GM23338 (cell line): ENCODE results near the gene UQCRC1. TPM values are rescaled to one million over a fixed set of nuclear protein-coding genes. Genes with fewer than 3 reads are reported as not detected.

ENCODE experiments used
- ATAC-seq: fragments of 200-7000 bp; cut with Tn5 transposase; 3 replicates; pipeline ENCODE4 v1.9.1; 2020
- DNase-seq: peaks from one replicate; pipeline ENCODE4 v3.0.0-alpha.2; 2015; ENCODE audit warnings: low spot score
- H2AFZ ChIP-seq: fragments of 200-600 bp; sonication (generic); 2 replicates; pipeline ENCODE4 v1.8.0; 2016; ENCODE audit warnings: antibody characterized with exemption, mild to moderate bottlenecking, moderate library complexity
- H3F3A ChIP-seq: fragments of 200-600 bp; sonication (generic); replicated peaks from 2 replicates; pipeline ENCODE4 v1.8.0; 2017; ENCODE audit warnings: antibody characterized with exemption, mixed run types, low read depth
- H3K27ac ChIP-seq: fragments of 200-600 bp; sonication (generic); 2 replicates; pipeline ENCODE4 v1.6.1; 2016; ENCODE audit warnings: low read depth
- H3K27me3 ChIP-seq: fragments of 200-600 bp; sonication (generic); 2 replicates; pipeline ENCODE4 v1.8.0; 2016; ENCODE audit warnings: mild to moderate bottlenecking, mixed run types, moderate library complexity; ENCODE audit not compliant: insufficient read depth
- H3K36me3 ChIP-seq: fragments of 200-600 bp; sonication (generic); 2 replicates; pipeline ENCODE4 v1.8.0; 2016; ENCODE audit warnings: mild to moderate bottlenecking; ENCODE audit not compliant: insufficient read depth
- H3K4me1 ChIP-seq: fragments of 200-600 bp; sonication (generic); 2 replicates; pipeline ENCODE4 v1.8.0; 2016; ENCODE audit warnings: mild to moderate bottlenecking, moderate library complexity; ENCODE audit not compliant: insufficient read depth
- H3K4me2 ChIP-seq: fragments of 200-600 bp; sonication (generic); 2 replicates; pipeline ENCODE4 v1.7.1; 2017; ENCODE audit warnings: mixed run types
- H3K4me3 ChIP-seq: fragments of 200-600 bp; sonication (generic); 2 replicates; pipeline ENCODE4 v1.6.1; 2016; ENCODE audit warnings: mixed run types
- H3K79me2 ChIP-seq: fragments of 200-600 bp; sonication (generic); replicated peaks from 2 replicates; pipeline ENCODE4 v1.8.0; 2017; ENCODE audit warnings: mild to moderate bottlenecking; ENCODE audit not compliant: insufficient read depth
- H3K9me2 ChIP-seq: fragments of 200-600 bp; sonication (generic); 2 replicates; pipeline ENCODE4 v1.8.0; 2017; ENCODE audit not compliant: insufficient read depth
- H4K20me1 ChIP-seq: fragments of 200-600 bp; sonication (generic); replicated peaks from 2 replicates; pipeline ENCODE4 v1.8.0; 2017; ENCODE audit warnings: mild to moderate bottlenecking; ENCODE audit not compliant: insufficient read depth
- H3K27ac Mint-ChIP-seq: 2 replicates; pipeline ENCODE4 v1.8.0; 2020; ENCODE audit warnings: inconsistent platforms, mild to moderate bottlenecking, moderate library complexity, mixed read lengths
- H3K27me3 Mint-ChIP-seq: 3 replicates; pipeline ENCODE4 v1.8.0; 2022; ENCODE audit warnings: low read depth, mild to moderate bottlenecking, moderate library complexity, mixed read lengths, inconsistent platforms; ENCODE audit not compliant: insufficient read depth, poor library complexity
- H3K36me3 Mint-ChIP-seq: 3 replicates; pipeline ENCODE4 v1.8.0; 2021; ENCODE audit warnings: low read depth, mild to moderate bottlenecking, inconsistent platforms, moderate library complexity, mixed read lengths
- H3K4me1 Mint-ChIP-seq: 3 replicates; pipeline ENCODE4 v1.8.0; 2020; ENCODE audit warnings: mild to moderate bottlenecking, inconsistent platforms, mixed read lengths
- H3K4me3 Mint-ChIP-seq: 3 replicates; pipeline ENCODE4 v1.8.0; 2021; ENCODE audit warnings: moderate library complexity, mild to moderate bottlenecking, inconsistent platforms, mixed read lengths
- H3K9me3 Mint-ChIP-seq: 3 replicates; pipeline ENCODE4 v1.8.0; 2020; ENCODE audit warnings: moderate library complexity, mild to moderate bottlenecking, inconsistent platforms, mixed read lengths
- CREB1 ChIP-seq: fragments of 250-450 bp; sonication (Bioruptor Pico); IDR thresholded peaks from 2 replicates; pipeline ENCODE4 v1.5.0; 2020; ENCODE audit warnings: low read depth, mild to moderate bottlenecking, moderate library complexity
- EZH2phosphoT487 ChIP-seq: fragments of 200-600 bp; sonication (generic); IDR thresholded peaks from one replicate; pipeline ENCODE4 v1.8.1; 2018; ENCODE audit warnings: antibody characterized with exemption; ENCODE audit not compliant: unreplicated experiment
- POLR2AphosphoS5 ChIP-seq: IDR thresholded peaks from 2 replicates; pipeline ENCODE4 v1.6.1; 2016; ENCODE audit warnings: antibody characterized with exemption, low read depth
- STAT1 ChIP-seq: IDR thresholded peaks from one replicate; pipeline ENCODE4 v1.6.1; 2016; ENCODE audit warnings: antibody characterized with exemption; ENCODE audit not compliant: unreplicated experiment
- ZNF114 ChIP-seq: fragments of 250-450 bp; sonication (Bioruptor Pico); IDR thresholded peaks from 2 replicates; pipeline ENCODE4 v1.5.0; 2020; ENCODE audit warnings: mild to moderate bottlenecking, moderate library complexity
- ZNF331 ChIP-seq: fragments of 250-450 bp; sonication (Bioruptor Pico); IDR thresholded peaks from 2 replicates; pipeline ENCODE4 v1.5.0; 2020; ENCODE audit warnings: low read depth, mild to moderate bottlenecking, moderate library complexity
- polyA plus RNA-seq: library from polyadenylated mRNA; unstranded; fragments of >200 nt; fragmentation: Nextera tagmentation; extraction: Ambion mirVana; gene quantifications from 2 replicates; pipeline ENCODE4 v1.2.1, GENCODE V29; 2016
- total RNA-seq: library from RNA; depleted of rRNA; stranded (reverse); fragments of >200 nt; shearing (Covaris generic); gene quantifications from 2 replicates; pipeline ENCODE4 v1.2.3, GENCODE V29; 2014
- TF ChIP-seq, protein P1 (sequence below): IDR thresholded peaks from 2 replicates; pipeline ENCODE4 v1.6.1; 2016; ENCODE audit warnings: antibody characterized with exemption
- TF ChIP-seq, protein P2 (sequence below): IDR thresholded peaks from one replicate; pipeline ENCODE4 v1.6.1; 2018; ENCODE audit warnings: antibody characterized with exemption; ENCODE audit not compliant: unreplicated experiment
- TF ChIP-seq, protein P3 (sequence below), 2 experiments: fragments of 200-600 bp in 1 of 2; sonication (generic) in 1 of 2; conservative IDR thresholded peaks; 2 replicates each; pipeline versions ENCODE4 v1.5.1 to v1.6.1; 2016 to 2017; ENCODE audit warnings: antibody characterized with exemption in 2 of 2, low read depth in 2 of 2, mild to moderate bottlenecking in 2 of 2, moderate library complexity in 1 of 2

The UQCRC1 gene
- total and polyA plus RNA-seq, 2 experiments from 2014 or later, result 232 to 439 TPM

DNA sequence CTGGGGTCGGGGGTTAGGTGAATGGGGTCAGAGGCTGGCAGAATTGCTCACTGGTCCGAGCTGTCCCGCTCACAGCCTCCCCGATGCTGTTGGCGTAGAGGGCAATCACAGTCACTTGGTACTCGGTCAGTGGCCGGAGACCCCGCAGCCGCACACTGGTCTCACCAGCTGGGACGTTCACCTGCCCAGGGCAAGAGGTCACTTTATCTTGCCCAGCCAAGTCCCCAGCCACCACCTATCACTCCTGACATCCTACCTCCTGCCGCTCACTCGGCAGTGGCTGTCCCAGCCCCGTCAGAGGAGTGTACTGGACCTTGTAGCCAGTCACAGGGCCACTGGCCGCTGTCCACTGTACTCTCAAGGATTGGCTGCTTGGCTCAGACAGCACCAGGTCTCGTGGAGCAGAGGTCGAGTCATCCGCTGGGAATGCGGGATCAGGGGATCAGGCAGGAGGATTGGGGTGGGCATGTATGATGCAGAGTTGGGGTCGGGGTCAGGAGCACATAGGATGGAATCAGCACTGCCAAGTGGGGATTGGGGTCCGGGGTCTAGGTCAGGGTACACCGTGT lies 16.8 kb downstream of the UQCRC1 start:
- Histone ChIP-seq H3K27me3 (peaks cover 11% of the 10 kb centered on the region; the same call in 1 of the 2 replicates), H3K4me2 (no peak overlapping the region), H3K36me3 (no peaks in the 10 kb centered on the region), H3F3A (0 out of 2 replicates have a peak, but pooled peaks cover 7% of the 10 kb centered on the region), H3K4me3 (no peak overlapping the region), H3K9me2 (no peaks in the 10 kb centered on the region), H3K27ac (no peak overlapping the region), H3K79me2 (no peaks in the 10 kb centered on the region), H2AFZ (no peak overlapping the region), H3K4me1 (peaks cover 17% of the 10 kb centered on the region; the same call in 1 of the 2 replicates), H4K20me1 (no peaks in the 10 kb centered on the region; the same call in 1 of the 2 replicates)
- ATAC-seq (no peak), DNase-seq (no peak)
- Mint-ChIP-seq H3K27ac (no peak overlapping the region), H3K36me3 (peaks cover 6% of the 10 kb centered on the region), H3K4me1 (peaks cover 21% of the 10 kb centered on the region), H3K4me3 (no peak overlapping the region), H3K9me3 (no peaks in the 10 kb centered on the region), H3K27me3 (peaks cover 22% of the 10 kb centered on the region)
- TF ChIP-seq, protein P1, sequence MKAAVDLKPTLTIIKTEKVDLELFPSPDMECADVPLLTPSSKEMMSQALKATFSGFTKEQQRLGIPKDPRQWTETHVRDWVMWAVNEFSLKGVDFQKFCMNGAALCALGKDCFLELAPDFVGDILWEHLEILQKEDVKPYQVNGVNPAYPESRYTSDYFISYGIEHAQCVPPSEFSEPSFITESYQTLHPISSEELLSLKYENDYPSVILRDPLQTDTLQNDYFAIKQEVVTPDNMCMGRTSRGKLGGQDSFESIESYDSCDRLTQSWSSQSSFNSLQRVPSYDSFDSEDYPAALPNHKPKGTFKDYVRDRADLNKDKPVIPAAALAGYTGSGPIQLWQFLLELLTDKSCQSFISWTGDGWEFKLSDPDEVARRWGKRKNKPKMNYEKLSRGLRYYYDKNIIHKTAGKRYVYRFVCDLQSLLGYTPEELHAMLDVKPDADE, result no peak
- no peak for TF ChIP-seq POLR2AphosphoS5
- TF ChIP-seq, protein P2, sequence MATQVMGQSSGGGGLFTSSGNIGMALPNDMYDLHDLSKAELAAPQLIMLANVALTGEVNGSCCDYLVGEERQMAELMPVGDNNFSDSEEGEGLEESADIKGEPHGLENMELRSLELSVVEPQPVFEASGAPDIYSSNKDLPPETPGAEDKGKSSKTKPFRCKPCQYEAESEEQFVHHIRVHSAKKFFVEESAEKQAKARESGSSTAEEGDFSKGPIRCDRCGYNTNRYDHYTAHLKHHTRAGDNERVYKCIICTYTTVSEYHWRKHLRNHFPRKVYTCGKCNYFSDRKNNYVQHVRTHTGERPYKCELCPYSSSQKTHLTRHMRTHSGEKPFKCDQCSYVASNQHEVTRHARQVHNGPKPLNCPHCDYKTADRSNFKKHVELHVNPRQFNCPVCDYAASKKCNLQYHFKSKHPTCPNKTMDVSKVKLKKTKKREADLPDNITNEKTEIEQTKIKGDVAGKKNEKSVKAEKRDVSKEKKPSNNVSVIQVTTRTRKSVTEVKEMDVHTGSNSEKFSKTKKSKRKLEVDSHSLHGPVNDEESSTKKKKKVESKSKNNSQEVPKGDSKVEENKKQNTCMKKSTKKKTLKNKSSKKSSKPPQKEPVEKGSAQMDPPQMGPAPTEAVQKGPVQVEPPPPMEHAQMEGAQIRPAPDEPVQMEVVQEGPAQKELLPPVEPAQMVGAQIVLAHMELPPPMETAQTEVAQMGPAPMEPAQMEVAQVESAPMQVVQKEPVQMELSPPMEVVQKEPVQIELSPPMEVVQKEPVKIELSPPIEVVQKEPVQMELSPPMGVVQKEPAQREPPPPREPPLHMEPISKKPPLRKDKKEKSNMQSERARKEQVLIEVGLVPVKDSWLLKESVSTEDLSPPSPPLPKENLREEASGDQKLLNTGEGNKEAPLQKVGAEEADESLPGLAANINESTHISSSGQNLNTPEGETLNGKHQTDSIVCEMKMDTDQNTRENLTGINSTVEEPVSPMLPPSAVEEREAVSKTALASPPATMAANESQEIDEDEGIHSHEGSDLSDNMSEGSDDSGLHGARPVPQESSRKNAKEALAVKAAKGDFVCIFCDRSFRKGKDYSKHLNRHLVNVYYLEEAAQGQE, result no peak
- TF ChIP-seq ZNF114, result no peak
- TF ChIP-seq EZH2phosphoT487, result no peak
- TF ChIP-seq CREB1, result no peak
- no peak for TF ChIP-seq ZNF331 (CRISPR knock-in tag)
- TF ChIP-seq, protein P3, sequence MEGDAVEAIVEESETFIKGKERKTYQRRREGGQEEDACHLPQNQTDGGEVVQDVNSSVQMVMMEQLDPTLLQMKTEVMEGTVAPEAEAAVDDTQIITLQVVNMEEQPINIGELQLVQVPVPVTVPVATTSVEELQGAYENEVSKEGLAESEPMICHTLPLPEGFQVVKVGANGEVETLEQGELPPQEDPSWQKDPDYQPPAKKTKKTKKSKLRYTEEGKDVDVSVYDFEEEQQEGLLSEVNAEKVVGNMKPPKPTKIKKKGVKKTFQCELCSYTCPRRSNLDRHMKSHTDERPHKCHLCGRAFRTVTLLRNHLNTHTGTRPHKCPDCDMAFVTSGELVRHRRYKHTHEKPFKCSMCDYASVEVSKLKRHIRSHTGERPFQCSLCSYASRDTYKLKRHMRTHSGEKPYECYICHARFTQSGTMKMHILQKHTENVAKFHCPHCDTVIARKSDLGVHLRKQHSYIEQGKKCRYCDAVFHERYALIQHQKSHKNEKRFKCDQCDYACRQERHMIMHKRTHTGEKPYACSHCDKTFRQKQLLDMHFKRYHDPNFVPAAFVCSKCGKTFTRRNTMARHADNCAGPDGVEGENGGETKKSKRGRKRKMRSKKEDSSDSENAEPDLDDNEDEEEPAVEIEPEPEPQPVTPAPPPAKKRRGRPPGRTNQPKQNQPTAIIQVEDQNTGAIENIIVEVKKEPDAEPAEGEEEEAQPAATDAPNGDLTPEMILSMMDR (conservative IDR thresholded peaks at IDR 0.05; ENCODE audit: low read depth in 2 of 2), result no peak
- no peak for TF ChIP-seq STAT1
